Left cardiac atrium (tissue), 4 donors: ENCODE results near the gene AGPAT3. TPM values are rescaled to one million over a fixed set of nuclear protein-coding genes. Genes with fewer than 3 reads are reported as not detected.

ENCODE experiments used
- ATAC-seq, 2 donors: fragments of 200-7000 bp; cut with Tn5 transposase; one replicate each; pipeline ENCODE4 v1.9.1; 2020; ENCODE audit warnings: mild to moderate bottlenecking in 2 of 2, moderate library complexity in 2 of 2
- DNase-seq: peaks from one replicate; pipeline ENCODE4 v3.0.0-alpha.2; 2020
- intact Hi-C, 2 donors: fragments of 100-400 bp; cut with DNase I; formaldehyde crosslinking; loops; one replicate each; pipeline versions ENCODE4 v1.14.1 to v1.15.1; 2022 to 2023
- total RNA-seq, 2 donors: library from RNA; stranded (reverse); fragmentation: NEBNext Ultra II Directional; extraction: Animal tissue kit (Norgen Biotek cat#: 25700); gene quantifications; one replicate each; pipeline ENCODE4 v1.2.1, GENCODE V29; 2021
- donor health status: DM: no; HTN: yes; CAD: no.
- donor health status: DM: no; HTN: yes; CAD: no; lungs with severe emphysema.
- donor health status: DM: yes; HTN: yes; CAD: no.
- donor health status: Dilated cardiomyopathy.

AGPAT3 gene
- total RNA-seq, 2 donors from 2014 or later: 65.1 to 69.4 TPM

GRCh38 chr21:43939443-43940328 lies 74.7 kb downstream of the AGPAT3 start:
- intact Hi-C loops: loop anchor here in 1 of 2 donors (5.0 to 10.0 kb wide), 2 partner anchors 65 to 127 kb away; no protein-coding TSS in a partner anchor
- ATAC-seq: no peak
- no peak for DNase-seq

GRCh38 chr21:43940329-43941050 lies 75.5 kb downstream of the AGPAT3 start:
- DNase-seq: no peak
- intact Hi-C loops: loop anchor here in 1 of 2 donors (10.0 kb wide), 1 partner anchor 64 kb away; no protein-coding TSS in a partner anchor
- ATAC-seq: no peak

DNA sequence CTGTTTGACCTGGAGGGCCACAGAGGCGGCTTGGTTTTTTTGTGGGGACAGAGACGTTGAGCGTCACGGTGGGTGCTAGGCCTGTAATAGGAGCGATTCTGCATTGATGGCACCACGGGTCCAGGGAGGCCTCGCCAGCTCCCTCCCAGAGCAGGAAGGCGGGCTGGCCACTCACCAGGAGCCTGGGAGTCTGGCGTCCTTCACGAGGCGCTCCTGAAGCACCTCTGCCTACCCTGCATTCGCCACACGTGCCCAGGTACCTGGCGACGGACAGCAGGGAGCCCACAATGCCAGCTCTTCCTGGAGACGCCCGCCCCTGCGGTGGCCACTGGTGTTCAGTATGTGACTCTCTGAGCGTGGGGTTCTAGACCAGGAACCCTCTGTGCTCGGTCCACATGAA lies 77.2 kb downstream of the AGPAT3 start:
- ATAC-seq: no peak
- intact Hi-C loops: loop anchor here in 1 of 2 donors (10.0 kb wide), 1 partner anchor 63 kb away; no protein-coding TSS in a partner anchor
- no peak for DNase-seq

- ATAC-seq: no peak
- intact Hi-C loops: loop anchor here in 1 of 2 donors (10.0 kb wide), 1 partner anchor 62 kb away; no protein-coding TSS in a partner anchor
- no peak for DNase-seq
Observed at GRCh38 chr21:43942621-43943020, 77.6 kb downstream of the AGPAT3 start.

GRCh38 chr21:43943512-43944077 lies 78.6 kb downstream of the AGPAT3 start:
- intact Hi-C loops: loop anchor here in 1 of 2 donors (10.0 kb wide), 1 partner anchor 61 kb away; no protein-coding TSS in a partner anchor
- ATAC-seq (no peak), DNase-seq (no peak)

DNA sequence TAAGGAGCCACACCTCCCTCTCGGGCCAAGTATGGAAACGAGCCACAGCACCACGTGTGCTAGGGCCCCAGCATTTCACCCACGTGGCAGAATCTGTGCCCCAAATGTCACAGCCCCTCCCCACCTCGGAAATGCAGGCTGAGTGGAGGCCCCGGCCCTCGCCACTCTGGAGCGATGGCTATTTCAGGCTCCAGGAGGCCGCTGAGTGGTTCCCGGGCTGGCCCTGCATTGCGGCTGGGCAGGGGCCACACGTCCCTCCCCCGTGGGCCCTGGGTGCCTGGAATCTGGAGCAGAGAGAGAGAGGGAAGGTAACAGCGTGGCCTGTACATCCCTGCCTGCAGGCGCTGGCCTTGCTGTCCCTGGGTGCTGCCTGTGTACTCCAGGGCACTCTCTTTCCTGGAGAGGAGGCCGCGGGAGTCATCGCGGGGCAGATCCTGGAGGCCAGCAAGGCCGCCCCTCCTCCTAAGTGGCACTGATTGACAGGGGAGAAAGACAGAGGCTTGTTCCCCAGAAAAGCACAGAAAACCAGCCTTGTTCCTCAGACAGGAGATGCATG lies 79.1 kb downstream of the AGPAT3 start:
- intact Hi-C loops: loop anchor here in 1 of 2 donors (10.0 kb wide), 1 partner anchor 61 kb away; no protein-coding TSS in a partner anchor
- no peak for ATAC-seq
- no peak for DNase-seq

DNA sequence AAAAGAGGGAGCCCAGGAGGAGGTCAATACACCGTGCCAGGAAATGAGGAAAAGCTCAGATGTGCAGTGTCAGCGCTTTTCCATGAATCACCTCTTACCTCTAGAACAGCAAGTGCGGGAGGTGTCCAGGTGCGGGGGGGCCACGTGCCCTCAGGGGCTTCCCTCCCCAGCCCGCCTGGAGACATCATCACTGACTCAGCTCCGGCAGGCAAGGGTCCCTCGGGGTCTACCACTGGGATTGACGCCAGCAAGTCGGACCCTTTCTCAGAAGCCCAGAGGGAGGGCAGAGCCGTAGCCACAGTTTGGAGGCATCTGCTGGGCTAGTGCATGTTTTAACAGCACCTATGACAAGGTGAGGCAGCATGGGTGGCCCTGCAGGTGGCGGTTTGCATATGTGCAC lies 79.7 kb downstream of the AGPAT3 start:
- intact Hi-C loops: loop anchor here in 1 of 2 donors (10.0 kb wide), 1 partner anchor 60 kb away; no protein-coding TSS in a partner anchor
- ATAC-seq (no peak), DNase-seq (no peak)

DNA sequence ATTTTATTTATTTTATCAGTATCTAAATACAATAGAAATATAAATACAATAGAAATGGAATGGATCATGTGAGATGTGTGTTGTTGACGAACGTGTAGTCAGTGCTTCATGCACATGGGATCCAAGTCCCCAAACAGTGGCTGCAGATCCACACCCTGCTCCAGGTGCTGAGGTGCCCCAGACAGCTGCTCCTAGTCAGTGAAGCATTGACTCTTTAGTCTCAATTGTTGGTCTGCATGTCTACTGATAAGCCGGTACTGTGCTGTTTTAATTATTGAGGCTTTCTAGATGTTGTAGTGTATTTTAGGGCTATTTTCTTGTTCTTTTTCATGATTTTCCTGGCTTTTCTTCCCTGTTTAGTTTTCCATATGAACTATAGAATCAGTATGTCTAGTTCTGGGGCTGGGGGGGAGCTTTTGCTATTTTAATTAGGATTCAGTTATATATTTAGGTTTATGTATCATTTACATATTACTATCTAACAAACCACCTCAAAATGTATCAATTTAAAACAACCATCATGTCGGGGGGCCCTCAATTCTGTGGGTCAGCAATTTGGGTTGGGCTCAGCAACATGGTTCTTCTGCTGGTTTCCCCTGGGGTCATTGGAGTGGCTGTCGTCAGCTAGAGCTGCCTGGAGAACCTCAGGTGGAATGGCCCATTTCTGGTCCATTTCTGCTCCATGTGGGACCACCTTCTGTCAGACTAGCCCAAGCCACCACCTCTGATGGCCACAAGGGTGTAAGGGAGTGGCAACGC lies 83.9 kb downstream of the AGPAT3 start:
- ATAC-seq (no peak), DNase-seq (no peak)
- intact Hi-C loops: loop anchor here in 1 of 2 donors (10.0 kb wide), 1 partner anchor 56 kb away; no protein-coding TSS in a partner anchor

GRCh38 chr21:43949499-43950208 lies 84.6 kb downstream of the AGPAT3 start:
- DNase-seq: no peak
- intact Hi-C loops: loop anchor here in 1 of 2 donors (10.0 kb wide), 1 partner anchor 55 kb away; no protein-coding TSS in a partner anchor

GRCh38 chr21:43950481-43950880 lies 85.5 kb downstream of the AGPAT3 start:
- intact Hi-C loops: no loop called here
- ATAC-seq (no peak), DNase-seq (no peak)

More at GRCh38 chr21:43949499-43950208, 84.6 kb downstream of the AGPAT3 start:
- no peak for ATAC-seq

GRCh38 chr21:43950936-43951335 lies 85.9 kb downstream of the AGPAT3 start:
- intact Hi-C loops: no loop called here
- no peak for ATAC-seq
- no peak for DNase-seq

GRCh38 chr21:43951911-43952703 lies 87.1 kb downstream of the AGPAT3 start:
- no peak for ATAC-seq
- DNase-seq: no peak
- intact Hi-C loops: no loop called here

DNA sequence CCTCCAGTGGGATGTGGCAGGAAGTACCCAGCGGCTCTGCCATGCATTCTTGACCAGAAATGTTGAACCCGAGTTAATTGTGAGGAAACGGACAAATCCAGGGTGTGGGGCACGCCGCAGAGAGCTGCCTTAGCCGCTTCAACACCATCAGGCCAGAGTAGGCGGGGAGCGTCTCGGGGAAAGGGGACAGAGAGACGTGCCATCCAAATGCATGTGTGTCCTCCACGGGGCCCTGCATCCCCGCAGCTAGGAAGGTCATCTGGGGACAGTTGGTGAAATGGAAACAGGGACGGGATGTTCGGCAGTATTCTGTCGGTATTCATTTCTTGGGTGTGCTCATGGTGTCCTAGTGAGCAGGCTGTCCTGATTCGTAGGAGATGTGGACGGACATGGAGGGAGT lies 88.0 kb downstream of the AGPAT3 start:
- DNase-seq (peak; percentile 63), ATAC-seq (peak; percentile 55 to 62)
- intact Hi-C loops: no loop called here

GRCh38 chr21:43954042-43954441 lies 89.0 kb downstream of the AGPAT3 start:
- ATAC-seq (no peak), DNase-seq (no peak)
- intact Hi-C loops: no loop called here

DNA sequence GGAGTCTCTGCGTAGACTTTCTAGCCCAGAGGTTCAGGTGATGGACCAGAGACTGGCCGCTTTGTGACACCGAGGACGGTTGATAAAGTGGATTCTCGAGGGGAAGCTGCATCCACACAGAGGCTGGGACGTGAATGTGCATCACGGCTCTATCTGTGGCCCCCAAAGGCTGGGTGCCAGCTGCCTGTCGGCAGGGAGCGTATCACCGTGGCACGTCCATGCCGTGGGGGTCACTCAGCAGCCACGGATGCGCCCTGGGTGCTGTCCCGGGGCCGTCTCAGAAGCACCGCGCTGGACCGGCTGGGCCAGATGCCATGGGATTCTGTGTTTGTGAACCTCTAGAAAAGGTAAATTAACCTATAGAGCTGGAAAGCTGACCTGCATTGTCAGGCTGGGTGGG lies 89.9 kb downstream of the AGPAT3 start:
- ATAC-seq (no peak), DNase-seq (no peak)
- intact Hi-C loops: no loop called here

DNA sequence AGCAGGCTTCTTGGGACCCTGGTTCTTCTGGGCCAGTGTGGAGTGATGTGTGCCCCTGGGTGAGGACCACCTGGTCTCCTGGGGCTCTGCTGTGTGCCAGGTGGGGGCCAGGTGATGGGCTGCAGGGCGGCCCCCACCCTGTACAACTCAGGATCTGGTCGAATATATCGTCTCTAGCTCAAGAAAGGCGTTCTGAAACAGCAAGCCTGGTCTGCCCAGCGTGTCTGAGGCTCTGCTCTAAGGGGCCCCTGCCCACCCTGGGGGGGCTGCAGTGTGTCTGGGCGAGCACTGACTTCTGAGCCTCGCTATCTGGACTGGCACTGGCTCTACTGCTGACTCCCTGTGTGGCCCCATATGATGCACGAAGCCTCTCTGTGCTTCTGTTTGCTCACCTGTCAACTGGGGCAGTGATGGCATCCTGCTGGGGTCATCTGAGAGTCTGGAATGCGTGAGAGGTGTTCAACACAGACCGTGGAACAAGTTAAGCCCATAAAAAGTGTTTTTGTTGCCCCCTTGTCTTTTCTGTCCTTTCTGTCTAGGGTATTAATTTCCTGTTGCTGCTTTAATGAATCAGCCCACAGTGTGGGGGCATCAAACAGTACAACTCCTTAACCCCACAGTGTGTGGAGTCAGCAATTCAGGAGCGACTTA lies 91.1 kb downstream of the AGPAT3 start:
- intact Hi-C loops: no loop called here
- no peak for ATAC-seq
- no peak for DNase-seq
